GM10248 (cell line): Measurements from ENCODE around the gene PZP.

ENCODE experiments used
- CTCF ChIA-PET: fragments of 300-600 bp; sonication (Branson Sonifier 250); formaldehyde crosslinking; extraction: SDS; loops from one replicate; lab custom pipeline; 2021; ENCODE audit warnings: antibody characterized with exemption; lab: Yijun Ruan, JAX
- POLR2A ChIA-PET: fragments of 350-650 bp; sonication (Branson Sonifier 250); formaldehyde crosslinking; extraction: SDS; loops from one replicate; lab custom pipeline; 2020; ENCODE audit warnings: antibody characterized with exemption; lab: Yijun Ruan, JAX
- DNase-seq: peaks from one replicate; pipeline ENCODE4 v3.0.0; 2012; ENCODE audit errors: extremely low spot score
- CTCF ChIP-seq: IDR thresholded peaks from 2 replicates; pipeline ENCODE4 v1.5.1; 2012; ENCODE audit warnings: mild to moderate bottlenecking, low read depth; ENCODE audit errors: extremely low read depth, missing control alignments, control extremely low read depth

The PZP gene

GRCh38 chr12:9106610-9107541 lies 101.3 kb downstream of the PZP start:
- TF ChIP-seq CTCF: no peak
- ChIA-PET CTCF (no interaction called here), POLR2A (no interaction called here)
- no peak for DNase-seq

GRCh38 chr12:9106067-9106466 lies 102.1 kb downstream of the PZP start:
- TF ChIP-seq CTCF: no peak
- ChIA-PET CTCF (no interaction called here), POLR2A (no interaction called here)
- no peak for DNase-seq

GRCh38 chr12:9104767-9105423 lies 103.3 kb downstream of the PZP start:
- CTCF ChIA-PET: interaction anchor here (1.5 kb wide), 1 partner anchor 10 kb away, joined by 3 read pairs; no protein-coding TSS in a partner anchor
- no peak for TF ChIP-seq CTCF
- DNase-seq: no peak
- POLR2A ChIA-PET: no interaction called here

GRCh38 chr12:9104087-9104486 lies 104.1 kb downstream of the PZP start:
- CTCF ChIA-PET: interaction anchor here (1.3 to 1.5 kb wide), 2 partner anchors 9 to 12 kb away, joined by 3 to 6 read pairs; partner anchors contain the start of gene A2M
- TF ChIP-seq CTCF: no peak
- DNase-seq: no peak
- POLR2A ChIA-PET: no interaction called here

GRCh38 chr12:9103050-9103849 lies 104.9 kb downstream of the PZP start:
- POLR2A ChIA-PET: no interaction called here

More at GRCh38 chr12:9103050-9103849, 104.9 kb downstream of the PZP start:
- DNase-seq: no peak
- CTCF ChIA-PET: interaction anchor here (1.3 to 1.9 kb wide), 4 partner anchors 12 to 54 kb away, joined by 5 to 7 read pairs (median 6); partner anchors contain the start of gene A2M
- TF ChIP-seq CTCF: no peak
